Measurements from ENCODE around the gene RAB12. TPM values are rescaled to one million over a fixed set of nuclear protein-coding genes. Genes with fewer than 3 reads are reported as not detected.

Gene RAB12, protein sequence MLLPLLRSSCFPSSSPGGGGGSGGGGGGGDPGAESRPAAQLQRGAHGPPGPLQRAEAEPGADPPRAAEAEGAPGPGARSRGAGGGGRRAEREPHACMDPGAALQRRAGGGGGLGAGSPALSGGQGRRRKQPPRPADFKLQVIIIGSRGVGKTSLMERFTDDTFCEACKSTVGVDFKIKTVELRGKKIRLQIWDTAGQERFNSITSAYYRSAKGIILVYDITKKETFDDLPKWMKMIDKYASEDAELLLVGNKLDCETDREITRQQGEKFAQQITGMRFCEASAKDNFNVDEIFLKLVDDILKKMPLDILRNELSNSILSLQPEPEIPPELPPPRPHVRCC
- 36.8 and 46.7 TPM in 2 replicates for total RNA-seq

DNA sequence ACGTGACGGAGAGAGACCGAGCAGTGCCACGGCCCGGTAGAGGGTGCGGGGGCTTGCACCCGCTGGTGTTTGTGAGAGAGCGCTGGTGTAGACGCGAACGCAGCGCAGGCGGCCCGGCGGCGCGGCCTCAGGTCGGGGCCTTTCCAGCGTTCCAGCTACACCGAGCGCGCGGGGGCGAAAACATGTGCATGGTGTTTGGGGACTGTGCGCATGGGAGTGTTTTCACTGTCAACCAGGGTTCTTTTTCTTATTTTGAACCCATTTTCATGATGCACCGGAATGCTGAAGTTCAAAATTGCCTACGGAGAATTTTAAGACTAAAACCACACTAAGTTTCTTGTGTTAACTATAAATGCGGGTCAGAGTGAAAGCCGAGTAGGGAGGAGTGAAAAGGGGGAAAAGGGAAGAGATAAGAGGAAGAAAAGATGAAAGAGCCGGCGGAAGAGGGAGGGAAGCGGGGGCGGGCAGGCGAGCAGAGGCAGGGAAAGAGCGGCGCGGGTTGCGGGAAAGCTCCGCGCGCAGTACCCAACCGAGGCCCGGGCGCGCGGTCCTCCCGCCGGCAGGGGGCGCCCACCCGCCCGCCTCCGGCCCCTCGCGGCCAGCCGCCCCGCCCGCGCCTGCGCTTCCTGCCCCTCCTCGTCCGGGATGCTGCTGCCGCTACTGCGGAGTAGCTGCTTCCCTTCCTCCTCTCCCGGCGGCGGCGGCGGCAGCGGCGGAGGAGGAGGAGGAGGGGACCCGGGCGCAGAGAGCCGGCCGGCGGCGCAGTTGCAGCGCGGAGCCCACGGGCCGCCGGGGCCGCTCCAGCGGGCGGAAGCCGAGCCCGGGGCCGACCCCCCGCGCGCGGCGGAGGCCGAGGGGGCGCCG lies at the start of gene RAB12:
Gene RAB12, plus strand, starts transcription at position 643 of the 864 bp plus-strand sequence. Its CDS starts 3 bp downstream, at position 646.

Other genes with a start within 250 kb of the RAB12 start
- gene MTCL1, start 96.1 kb downstream of the RAB12 start, total RNA-seq: 11.3 and 19.3 TPM in 2 replicates